ENCODE data around the gene SLC35A5.

GRCh38 chr3:112632596-112632995 lies 70.8 kb downstream of the SLC35A5 start:
- TF ChIP-seq POLR2A (IDR thresholded peaks at IDR 0.05) (no peak), CTCF (IDR thresholded peaks at IDR 0.05) (no peak)

All from Peyer's patch (tissue), 4 donors.